HG02642 (cell line): Measurements from ENCODE around the gene SPRY2.

Experiments used
- ATAC-seq: cut with Tn5 transposase; IDR thresholded peaks from one replicate; pipeline ENCODE4 v1.9.1; 2021; ENCODE audit warnings: mild to moderate bottlenecking; ENCODE audit not compliant: unreplicated experiment, poor library complexity

Gene SPRY2

DNA sequence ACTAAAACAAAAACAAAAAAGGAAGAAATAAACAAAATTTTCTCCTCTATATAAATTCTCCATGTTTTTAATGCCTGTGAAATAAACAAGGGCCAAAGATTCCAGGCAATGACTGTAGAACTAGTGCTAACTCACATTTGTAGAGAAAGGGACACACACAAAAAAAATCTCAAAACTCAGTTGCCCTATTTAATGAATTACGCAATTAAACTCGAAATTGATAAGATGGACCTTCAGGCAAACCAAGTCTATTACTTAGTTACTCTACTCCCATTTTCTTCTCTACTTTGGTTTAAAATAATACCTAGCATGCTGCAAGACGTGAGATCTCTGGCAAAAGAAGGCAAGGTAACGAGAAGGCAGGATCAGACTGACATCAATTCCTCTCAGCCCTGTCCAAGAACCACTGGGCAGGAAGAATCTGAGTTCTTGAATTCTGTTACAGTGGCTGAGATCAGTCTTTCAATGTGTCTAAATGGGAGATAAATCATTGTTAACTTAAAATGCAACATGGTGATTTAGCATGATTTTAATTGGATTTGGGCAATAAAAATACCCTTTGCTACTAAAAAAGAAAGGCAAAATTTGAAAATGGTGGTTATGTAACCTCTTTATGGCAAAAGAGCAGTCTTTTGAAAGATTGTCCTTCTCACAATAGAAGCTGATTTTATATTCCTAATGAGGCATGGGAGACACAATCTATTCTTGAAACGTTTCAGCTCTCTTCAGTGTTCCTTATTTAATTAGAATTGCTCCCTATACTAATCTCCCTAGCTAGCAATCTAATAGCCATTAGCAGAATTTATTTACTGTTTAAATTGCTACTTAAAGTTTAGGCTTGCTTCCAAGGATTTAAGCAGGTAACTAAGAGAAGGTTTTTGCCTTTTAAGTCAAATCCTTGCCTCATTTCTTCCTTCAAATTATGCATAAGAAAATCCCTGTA is 25.9 kb downstream of the SPRY2 start:
- ATAC-seq: no peak

DNA sequence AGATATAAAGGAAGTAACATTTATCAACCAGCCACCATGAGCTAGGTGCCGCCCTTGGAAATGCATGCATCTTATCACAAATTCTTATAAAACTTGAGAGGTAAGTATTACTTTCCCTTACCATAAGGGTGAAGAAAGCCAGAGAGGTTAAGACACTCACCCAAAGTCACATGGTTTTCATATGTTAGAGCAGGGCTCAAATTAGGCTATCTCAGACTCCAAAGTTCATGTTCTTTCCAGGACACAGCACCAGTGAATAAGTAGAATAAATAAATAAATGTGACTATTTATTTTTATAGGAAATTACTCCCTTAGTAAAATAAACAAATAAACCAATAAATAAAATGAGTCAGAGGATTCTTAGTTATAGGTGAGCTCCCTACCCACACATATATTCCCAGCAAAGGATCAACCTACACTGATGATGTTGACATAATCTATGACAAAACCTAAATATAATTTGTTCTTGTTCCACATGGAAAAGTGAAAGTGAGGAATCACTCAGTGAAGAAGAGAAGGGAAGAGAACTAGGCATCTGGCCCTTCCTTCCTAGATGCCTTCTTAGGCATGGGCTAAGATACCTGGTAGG is 27.2 kb downstream of the SPRY2 start:
- ATAC-seq: no peak

DNA sequence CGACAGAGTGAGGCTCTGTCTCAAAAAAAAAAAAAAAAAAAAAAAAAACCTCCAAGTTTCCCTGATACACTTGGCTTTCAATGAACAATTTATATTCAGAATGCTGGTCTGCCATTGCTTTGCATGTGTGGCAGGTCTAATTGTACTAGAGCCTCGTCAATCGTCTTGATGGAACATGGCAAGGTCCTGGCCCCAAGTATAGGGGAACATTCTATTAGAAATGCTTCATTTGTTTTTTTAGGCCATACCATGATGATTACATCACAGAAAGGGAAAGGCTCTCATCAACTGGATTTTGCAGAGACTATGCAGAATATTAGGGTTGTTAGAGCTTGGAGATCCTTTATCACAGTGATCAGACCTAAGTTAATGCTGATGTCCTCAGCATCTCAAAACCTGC is 28.0 kb downstream of the SPRY2 start:
- no peak for ATAC-seq

DNA sequence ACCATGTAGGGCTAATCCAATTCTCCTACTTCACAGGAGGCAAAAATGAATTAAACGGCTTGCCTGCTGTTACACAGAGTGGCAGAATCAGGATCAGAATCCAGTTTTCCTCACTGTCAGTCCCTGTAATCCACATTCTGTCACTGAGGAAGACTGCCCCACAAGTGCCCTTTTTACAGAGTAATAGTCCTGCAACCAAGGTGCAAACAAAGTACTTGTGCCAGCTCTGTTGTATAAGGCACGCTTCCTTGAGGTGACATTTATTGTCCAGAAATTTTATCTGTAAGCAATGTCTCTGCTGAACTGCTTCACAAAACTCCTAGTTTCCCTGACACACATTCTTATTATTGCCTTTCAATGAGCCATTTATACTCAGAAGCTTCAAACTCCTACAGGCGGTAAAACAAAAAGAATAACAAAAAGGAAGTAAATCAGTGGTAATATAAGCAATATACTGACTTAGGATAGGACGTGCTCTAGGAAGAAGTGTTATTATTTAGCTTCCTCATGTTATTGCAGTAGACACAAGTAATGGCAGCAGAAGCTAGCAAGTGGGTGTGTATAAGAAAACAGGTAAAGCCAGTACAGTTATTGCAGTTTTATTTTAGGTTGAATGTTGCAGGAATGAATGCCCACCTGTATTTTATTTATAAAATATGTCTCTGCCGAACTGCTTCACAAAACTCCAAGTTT is 28.8 kb downstream of the SPRY2 start:
- ATAC-seq: no peak

DNA sequence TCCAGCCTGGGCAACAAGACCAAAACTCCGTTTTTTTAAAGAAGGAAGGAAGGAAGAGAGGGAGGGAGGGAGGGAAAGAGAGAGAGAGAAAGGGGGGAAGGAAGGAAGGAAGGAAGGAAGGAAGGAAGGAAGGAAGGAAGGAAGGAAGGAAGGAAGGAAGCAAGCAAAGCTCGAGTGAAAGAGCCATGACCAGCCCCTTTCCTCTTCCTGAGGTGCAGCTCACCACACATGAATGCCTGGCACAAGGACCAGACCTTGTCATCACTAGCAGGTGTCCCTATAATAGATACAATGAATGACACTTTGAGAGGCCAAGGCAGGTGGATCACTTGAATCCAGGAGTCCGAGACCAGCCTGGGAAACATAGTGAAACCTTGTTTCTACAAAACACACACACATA is 31.0 kb downstream of the SPRY2 start:
- ATAC-seq: no peak

DNA sequence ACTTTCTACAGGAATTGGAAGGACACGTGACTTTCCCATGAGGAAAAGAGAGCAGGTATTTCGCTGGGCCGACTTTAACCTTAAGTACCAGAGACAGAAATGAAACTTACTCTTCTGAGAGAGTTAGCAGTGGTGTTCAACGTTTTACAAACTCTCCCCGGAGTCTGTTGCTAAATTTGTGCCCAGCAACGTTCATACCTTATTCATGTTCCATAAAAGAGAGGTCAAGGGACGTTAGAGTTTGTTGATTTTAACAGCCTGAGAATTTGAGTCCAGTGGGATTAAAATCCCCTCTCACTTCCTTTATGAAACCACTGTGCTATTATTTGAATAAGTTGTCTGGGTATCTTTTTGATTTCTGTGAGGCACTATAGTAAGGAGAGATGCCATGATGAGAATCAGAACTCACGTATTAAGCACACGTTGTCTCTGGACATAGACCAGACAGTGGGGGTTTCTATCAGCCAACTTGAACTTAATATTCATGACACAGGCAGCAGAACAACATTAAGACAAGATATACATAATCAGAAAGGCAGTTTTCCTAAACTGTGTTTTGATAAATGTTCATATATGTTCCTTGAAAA is 33.4 kb downstream of the SPRY2 start:
- no peak for ATAC-seq

DNA sequence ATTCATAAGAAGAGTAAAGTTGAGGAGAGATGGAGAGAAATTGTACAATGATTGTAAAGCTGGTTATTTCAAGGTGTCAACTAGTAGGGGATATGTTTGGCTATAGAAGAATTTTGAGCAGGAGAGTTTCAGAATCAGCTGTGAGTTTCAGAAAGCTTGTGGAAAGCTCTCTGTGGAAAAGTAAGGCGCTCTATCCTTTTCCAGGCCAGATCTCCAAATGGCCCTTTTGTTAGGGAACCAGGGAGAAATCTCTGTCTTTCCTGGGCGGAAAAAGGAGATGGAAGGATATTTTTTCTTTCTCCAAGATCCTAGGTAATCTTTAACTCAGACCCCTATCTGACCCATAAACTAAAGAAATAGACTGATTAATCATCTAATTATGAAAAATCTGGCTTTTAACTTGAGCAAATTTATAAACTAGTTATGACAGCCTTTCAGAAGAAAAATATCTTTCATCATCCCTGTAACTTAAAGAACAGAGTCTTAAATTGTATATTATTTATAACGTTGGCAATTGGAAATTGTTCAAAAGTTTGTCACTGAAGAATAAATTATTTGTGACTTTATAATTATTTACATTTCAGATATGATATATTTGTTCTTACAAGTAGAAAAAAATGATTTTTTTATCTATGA is 34.5 kb downstream of the SPRY2 start:
- no peak for ATAC-seq

DNA sequence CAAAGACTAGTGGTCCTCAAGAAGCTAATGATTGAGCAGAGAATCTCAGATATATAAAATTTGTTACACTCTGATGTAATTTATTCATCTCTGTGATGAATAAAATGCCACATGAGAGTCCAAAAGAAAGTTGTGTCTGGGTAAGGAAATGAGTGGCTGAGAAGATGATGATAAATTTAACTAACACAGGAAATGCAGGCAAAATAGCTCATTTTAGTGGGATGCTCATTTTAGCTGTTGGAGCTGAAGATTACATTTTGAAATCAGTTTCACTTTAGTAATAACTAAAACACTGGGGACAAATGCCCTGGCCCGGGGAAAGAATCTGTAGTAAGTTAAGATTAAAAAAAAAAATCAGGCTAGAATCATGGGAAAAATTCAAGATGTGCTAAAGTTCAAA is 35.2 kb downstream of the SPRY2 start:
- no peak for ATAC-seq

DNA sequence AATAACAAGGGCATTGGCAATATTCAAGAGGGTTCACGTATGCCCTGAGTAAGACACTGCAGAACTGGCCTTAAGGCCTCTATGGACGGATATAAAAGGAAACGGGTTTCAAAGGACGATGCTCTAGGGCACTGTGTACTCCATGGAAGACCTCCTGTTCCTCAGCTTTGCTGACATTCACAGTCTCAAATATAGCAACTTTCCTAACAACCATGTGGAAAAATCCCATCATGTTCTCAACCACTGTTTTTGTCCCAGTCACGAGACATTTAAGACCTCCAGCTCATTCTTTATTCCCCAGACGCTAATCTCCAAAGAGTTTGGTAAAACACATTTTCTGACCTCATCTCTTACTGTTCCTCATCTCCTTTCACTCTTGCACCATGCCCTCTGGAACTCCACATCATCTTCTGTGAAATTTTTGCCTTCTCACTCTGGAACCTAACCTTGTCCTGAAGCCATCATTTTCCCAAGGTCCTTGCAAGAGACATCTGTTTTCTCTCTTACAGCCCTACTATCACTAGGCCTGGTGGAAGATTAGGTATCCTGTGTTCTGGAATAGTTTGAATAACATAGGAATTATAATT is 37.6 kb downstream of the SPRY2 start:
- ATAC-seq: no peak

DNA sequence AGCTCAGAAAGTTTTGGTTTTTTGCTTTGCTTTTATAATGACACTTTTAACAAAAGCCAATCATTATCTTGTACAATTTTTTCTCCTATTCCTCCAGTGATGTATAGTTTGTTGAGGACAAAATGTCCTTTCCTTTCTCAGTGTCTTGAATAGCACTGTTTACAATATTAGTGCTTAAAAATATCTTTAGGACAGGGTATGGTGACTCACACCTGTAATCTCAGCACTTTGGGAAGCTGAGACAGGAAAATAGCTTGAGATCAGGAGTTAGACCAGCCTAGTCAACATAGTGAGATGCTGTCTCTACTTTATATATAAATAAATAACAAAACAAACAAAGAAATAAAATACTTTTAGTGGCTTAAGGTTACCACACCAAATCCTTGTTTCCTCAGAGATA is 41.9 kb downstream of the SPRY2 start:
- ATAC-seq: no peak

DNA sequence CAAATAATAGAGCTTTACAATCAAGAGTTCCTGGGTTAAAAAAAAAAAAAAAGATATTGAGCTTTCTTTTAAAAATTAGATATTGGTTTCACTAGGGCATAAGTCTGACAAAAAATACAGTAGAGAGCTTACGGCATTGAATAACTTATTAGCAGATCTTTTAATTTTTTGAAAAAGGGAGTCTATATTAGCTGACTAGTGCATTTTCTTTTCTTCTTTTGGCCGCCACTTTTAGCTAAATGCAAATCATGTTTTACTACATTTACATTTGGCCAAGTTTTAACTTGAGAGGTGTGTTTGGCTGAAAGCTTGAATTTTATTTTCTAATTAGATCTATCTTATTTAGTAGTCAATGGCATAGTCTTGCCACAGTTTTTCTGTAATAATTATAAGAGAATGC is 43.4 kb downstream of the SPRY2 start:
- no peak for ATAC-seq

DNA sequence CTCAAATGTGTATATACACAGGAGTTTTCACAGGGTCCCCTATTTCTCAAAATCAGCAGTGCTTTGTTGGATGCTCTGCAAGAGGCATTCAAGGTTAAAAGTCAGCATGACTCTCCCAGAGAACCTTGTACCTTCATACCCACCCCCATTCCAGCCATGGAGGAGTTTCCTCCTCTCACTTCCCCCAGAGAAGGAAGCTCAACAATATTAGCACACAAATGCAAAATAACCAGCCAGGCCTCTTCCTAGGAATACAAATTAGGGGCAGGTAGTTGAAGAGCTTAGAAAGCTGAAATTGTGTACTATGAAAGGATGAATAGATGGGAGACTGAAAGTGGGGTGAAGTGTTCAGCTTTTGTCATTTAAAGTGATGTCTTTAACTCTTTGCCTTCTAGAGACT is 43.8 kb downstream of the SPRY2 start:
- no peak for ATAC-seq

DNA sequence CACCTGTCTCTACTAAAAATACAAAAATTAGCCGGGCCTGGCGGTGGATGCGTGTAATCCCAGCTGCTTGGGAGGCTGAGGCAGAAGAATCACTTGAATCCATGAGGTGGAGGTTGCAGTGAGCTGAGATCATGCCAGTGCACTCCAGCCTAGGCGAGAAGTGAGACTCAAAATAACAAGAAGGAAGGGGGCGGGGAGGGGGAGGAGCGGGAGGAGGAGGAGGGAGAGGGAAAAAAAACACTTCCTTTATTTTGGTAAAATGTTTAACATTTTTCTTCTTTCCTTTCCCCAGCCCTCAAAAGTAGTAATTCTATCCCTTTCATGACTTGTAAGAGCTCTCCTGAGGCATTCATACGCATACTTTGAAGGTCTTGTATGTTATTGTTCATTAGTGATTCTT is 44.3 kb downstream of the SPRY2 start:
- ATAC-seq: no peak

DNA sequence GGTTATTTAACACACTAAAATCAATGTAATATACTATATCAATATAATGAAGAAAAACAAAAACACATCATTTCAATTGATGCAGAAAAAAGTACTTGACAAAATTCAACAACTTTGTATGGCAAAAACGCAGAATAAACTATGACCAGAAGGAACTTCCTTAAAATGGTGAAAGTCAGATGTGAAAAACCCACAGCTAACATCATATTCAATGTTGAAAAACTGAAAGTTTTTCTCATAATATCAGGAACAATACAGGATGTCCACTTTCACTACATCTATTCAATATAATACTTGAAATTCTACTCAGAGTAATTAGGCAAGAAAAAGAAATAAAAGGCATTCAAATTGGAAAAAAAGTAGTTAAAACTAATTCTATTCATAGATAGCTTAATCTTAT is 50.3 kb downstream of the SPRY2 start:
- ATAC-seq: no peak
